Ureter (tissue), 1 donor: ENCODE results near the gene CTNNA2. TPM values are rescaled to one million over a fixed set of nuclear protein-coding genes. Genes with fewer than 3 reads are reported as not detected.

Experiments used
- DNase-seq: peaks from one replicate; pipeline ENCODE4 v3.0.0-alpha.2; 2020; ENCODE audit warnings: low spot score
- total RNA-seq: library from RNA; stranded (reverse); gene quantifications from one replicate; pipeline ENCODE4 v1.2.4, GENCODE V29; 2023
- donor health status: DM: yes; HTN: yes; CAD: no.

CTNNA2 gene
- total RNA-seq, 1 donor from 2014 or later = not detected

DNA sequence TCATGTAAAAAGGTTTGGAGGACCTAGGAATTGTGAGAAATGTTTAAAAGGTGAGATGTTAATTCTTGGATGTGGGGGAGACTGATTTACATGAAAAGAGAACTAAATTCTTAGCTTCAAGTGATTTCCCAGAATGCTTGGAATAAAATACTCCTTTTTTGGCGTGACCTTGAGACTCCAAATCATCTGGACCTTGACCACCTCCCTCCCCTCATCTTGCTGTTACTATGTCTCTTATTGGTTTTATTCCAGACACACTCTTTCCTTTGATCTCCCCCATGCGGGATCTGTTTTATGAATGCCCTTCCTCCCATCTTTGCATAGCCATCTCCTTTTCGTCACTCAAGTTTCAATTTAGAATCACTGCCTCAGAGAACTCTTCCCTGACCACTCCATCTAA, 811.7 kb downstream of the CTNNA2 start:
- DNase-seq = no peak

DNA sequence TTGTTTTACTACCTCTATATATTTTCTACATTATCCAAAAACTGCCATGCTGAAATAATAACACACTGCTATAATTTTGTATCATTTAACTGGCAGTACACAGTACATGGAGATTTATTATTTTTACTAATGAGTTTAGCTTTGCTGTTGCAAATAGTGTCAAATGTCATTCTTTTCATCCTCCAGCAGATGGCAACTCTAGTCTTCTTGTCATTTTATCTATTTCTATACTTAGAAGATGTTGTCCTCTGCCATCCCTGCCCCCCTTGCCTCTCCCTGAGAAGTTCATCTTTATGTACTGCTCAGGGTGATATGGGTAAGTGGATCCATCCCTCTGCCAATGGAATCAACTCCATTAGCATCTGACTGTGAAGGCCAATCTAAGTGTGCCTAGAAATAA, 813.4 kb downstream of the CTNNA2 start:
- DNase-seq = no peak

DNA sequence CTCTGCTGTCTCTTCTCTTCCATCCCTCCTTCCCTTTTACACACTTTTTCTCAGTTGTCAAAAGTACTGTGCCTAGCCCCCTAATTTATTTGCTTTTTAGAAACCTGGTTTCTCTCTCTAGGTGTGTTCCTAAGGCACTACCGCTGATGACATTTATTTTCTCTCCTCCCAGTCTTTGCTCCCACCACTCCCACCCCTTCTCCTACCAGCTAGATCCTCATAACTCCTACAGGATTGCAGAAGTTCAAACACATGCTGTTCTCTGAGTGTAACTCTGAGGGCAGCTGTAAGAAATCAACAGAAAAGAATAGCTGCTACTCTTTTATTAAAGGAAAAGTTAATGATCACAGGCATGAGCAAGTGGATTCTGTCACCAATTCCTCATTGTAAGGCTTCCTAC, 814.0 kb downstream of the CTNNA2 start:
- no peak for DNase-seq

DNA sequence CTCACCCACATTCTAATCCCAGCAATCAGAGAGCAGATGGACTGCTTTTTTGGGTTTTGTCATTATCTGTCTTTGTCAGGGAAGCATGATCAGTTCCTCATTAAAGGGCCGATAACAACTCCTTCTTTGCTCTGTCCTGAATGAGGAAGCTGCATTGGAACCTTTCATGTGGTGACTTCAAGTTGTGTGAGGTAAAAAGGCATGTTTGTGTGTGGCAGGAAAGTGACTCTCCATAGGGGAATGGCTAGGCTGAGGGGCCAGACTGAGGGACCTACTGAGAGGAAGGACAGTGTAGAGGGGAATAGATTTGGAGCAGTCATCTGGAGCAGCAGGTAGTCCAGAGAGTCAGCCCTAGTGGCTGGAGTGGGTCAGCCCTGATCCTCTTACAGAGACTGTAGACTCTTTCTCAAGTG, 815.3 kb downstream of the CTNNA2 start:
- no peak for DNase-seq

DNA sequence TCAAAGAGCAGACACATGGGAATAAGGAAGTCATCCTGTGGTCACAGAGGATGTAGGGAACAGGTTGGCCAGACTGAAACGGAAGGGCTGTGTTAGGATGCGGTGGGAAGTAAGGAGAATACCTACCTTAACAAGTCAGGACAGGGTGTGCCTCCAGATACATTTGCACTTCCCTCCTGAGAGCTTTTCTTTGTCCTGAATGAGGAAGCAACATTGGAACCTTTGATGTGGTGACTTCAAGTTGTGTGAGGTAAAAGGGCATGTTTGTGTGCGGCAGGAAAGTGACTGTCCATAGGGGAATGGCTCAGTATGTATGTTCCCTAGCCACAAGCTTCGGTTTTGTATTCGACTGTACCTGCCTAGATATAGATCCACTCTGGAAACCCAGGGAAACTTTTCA, 816.6 kb downstream of the CTNNA2 start:
- no peak for DNase-seq

DNA sequence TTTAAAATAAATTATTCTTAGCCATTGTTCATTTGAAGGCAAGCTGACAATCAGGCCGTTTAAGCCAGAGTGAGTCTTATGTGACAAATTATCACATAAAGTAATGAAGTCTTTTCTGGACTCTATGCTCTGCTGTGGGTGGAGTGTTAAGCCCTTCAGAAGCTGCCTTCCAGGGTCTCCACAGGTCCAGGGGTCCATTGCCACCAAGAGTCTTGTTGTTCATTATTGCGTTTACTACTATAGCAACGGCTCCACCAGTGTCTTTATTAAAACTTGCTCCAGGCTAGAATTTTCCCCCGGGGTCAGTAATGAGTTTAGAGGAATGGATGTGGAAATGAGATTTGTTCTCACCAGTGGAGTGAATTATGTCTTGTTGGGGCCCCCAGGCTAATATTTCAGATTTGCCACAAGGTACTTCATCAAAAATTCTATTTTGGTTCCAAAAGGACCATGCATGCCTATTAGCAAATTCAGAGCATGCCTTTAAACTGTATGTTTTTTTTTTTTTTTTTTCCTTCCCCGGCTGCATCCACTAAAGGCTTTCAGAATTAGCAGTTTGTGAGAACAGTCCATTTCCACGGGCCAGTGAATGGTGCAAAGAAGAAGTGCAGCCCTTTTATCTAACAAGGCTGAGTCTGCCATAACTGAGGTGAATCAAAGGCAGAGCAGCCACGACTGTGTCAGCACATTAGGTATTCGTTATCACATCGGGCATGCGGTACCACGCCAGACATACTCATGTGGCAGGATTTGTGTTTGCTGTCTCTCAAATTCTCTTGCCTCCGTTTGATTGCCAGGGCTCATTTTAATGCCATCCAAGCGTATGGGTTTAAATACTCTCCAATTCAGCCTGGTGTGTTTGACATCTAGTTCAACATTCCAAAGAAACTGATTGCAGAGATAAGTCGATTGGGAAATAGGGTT, 817.9 kb downstream of the CTNNA2 start:
- no peak for DNase-seq

DNA sequence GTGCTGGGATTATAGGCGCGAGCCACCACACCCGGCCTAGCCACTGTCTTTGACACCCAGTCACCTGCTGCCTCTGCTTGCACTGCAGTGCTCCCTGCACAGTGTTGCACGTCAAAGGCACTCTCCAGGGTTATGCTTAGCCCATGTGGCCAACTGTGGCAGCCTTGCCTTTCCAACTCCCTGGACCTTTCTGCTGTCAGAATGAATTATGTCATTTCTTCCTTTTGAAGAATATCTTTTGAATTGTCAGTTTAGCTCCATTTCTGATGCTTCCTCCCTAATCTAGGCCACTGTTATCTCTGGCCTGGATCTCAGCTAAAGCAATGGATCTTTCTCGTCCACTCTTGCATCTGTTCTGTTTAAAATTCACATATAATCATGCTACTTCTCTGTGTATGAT, 821.0 kb downstream of the CTNNA2 start:
- DNase-seq = no peak

DNA sequence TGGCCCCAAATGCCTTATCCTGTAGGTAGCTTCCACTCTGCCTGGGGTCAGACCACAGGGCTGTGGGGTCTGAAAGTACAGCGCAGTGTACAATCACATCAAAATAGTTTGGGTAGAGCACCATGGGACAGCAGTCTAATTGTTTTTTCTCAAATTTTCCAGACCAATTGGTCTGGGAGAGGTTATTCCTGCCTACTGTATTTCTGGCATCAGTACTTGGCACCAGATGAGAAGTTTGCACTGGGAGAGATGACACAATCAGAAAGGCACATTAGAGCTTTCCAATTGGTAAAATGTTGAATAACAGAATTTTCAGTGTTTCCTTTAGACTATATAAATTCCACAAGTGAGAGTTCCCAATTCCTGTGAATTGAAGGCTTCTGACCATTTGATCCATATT, 822.6 kb downstream of the CTNNA2 start:
- DNase-seq = no peak

DNA sequence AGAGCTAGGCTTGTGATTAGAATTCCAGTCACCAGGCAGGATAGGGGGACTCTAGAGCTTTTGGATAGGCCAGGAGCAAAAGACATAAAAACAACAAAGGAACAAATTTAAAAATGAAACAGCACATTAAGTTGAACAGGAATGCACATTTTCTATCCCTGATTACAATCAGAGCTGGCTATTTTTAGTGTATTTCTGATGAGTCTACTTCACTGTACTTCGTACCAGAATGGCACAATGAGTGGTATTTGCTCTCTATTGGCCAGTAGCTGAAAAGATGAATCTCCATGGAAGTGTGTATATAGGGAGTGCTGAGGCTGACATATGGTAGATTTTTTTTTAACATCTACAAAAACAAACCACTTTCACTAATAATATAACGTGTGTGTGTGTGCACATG, 825.9 kb downstream of the CTNNA2 start:
- no peak for DNase-seq

DNA sequence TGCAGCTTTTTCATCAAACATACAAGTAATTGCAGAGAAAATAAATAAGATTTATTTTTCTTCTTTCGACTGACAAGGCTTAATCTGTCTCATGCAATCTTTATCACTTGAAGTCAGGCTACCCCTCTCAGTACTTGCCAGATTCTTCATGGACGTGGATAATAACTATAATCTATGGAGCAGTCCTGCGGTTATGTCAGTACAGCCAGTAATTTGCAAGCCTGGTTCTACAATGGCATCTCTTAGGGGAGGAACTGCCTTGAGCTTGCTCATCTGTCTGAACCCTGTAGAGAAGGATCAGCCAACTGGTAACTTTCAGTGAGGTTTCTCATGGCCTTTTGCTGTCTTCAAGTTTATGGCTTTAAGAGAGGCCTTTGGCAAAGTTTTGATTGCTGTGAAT, 827.2 kb downstream of the CTNNA2 start:
- no peak for DNase-seq

DNA sequence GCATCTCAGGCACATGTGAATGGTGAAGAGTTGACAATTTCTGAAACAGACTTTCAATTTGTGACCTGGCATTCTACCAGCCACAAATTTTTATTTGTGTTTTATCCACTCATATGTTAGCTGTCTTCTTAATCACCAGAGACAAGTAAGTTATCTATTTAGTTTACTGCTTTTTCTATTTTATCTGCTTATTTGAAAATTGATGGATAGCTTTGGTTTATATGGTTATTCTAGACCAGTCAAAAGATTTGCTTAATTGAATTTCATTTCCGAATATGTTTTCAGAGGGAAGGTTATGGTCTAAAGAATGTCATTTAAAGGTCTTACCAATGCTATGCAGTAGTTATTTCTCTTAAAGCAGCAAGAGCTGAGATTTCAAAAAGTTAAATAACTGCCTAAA, 835.2 kb downstream of the CTNNA2 start:
- no peak for DNase-seq

DNA sequence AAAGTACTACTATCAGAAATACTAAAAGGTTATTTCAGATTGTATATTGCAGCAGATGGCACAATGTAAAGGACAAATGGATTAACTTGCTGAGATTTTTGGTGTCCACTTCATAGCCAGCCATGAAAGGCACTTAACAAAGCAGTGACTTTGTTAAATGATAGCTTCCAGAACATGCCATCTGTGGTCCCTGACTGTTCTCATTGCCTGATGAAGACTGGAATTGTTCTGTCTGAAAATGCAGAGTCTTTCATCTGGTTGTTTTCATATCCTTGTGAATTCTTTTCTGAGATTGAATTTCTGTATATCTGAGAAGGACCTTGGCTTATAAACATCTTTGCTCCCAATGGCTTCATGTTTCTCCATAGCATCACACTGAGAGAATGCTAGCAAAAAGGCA, 836.1 kb downstream of the CTNNA2 start:
- DNase-seq = no peak

DNA sequence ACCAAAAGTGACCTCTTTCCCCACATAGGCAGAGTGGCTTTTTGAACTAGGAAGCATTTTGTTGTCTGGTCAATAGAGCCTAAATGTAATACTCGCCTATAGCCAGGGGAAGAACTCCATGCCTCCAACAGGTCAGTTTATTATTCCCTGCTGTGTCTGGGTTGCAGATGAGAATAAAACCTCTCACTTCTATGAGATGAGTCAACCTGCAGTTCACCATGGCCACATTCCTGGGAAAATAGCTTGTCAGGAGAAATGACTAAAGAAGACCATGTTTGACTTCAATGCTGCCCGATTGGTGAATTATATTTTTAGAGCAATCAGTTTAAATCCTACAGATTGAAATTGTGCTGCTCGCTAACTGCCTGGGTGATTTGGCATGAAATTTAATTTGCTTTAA, 838.4 kb downstream of the CTNNA2 start:
- no peak for DNase-seq

DNA sequence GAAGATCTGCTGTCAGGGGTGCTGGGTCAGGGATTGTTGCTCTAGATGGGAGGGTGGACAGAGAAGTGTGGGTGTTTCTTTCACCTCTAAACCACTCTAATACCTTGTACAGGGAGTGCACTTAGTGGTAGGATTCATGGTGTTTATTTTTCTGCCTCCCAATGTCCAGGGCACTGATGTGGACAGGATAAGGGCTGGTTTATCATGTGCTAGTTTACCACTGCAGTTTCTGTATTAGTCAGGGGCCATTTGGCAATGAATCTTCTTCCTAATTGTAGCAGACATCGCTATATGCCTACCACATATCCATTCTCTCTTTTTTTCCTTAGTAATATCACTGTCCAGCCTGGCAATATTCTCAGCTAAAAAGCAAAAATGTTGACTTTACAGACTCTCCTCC, 842.0 kb downstream of the CTNNA2 start:
- DNase-seq = no peak

DNA sequence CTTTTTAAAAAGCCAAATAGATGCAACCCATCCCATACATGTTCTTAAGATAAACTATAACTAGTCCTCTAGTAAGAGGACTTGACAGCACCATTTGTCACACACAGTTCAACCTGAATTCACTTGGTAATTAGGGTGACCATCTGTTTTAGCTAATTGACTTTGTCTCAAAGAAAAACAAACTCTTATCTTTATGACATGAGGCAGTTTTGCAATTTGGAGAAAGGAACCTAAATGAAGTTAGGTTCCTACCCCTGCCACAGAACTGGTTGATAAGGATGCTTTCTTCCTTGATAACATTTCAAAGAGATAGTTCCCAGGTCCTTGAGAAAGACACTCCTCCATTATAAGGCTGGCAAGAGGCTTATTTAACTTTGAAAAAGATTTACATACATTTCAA, 849.1 kb downstream of the CTNNA2 start:
- no peak for DNase-seq

DNA sequence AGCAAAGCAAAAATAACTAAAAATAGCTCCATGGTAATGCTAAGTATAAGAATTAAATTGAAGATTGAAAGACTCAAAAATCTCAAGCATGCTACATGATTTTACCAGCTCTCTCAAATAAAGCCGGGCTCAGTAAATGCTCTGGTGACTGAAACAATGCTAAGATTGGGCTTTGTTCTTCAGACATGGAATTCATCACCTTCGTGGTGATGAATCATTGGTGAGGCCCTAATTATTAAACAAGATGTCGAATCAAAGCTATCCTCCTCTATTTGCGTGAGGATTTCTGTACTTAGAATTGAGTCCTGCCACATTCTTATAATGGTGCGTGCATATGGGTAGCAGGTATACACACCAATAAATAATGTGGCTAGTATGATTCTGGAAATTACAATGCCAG, 850.5 kb downstream of the CTNNA2 start:
- no peak for DNase-seq

DNA sequence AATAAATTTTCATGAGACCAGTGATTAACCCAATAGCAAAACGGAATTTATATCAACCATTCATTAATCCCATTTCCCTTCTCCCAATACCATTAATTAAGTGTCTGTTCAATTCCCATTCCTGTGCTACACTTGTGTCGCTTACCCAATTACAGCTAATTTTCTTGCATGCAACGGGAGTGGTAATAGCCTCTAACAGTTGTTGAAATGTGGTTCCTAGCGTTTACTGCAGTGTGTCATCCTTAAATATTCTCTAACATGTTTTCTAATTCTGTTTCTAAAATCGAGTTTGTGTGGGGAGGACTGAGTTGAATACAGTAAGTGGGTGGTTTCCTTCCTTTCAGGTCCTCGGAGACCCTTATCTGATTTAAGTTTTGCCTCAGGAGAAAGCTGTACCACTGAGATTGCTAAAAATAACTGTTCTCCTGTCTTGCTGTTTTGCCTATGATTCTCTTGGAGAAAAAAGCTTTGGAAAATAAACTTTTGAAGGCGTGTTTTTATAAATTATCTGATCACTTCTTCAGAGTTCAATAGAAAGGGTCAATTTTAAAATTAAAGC, 851.0 kb downstream of the CTNNA2 start:
- DNase-seq = no peak

DNA sequence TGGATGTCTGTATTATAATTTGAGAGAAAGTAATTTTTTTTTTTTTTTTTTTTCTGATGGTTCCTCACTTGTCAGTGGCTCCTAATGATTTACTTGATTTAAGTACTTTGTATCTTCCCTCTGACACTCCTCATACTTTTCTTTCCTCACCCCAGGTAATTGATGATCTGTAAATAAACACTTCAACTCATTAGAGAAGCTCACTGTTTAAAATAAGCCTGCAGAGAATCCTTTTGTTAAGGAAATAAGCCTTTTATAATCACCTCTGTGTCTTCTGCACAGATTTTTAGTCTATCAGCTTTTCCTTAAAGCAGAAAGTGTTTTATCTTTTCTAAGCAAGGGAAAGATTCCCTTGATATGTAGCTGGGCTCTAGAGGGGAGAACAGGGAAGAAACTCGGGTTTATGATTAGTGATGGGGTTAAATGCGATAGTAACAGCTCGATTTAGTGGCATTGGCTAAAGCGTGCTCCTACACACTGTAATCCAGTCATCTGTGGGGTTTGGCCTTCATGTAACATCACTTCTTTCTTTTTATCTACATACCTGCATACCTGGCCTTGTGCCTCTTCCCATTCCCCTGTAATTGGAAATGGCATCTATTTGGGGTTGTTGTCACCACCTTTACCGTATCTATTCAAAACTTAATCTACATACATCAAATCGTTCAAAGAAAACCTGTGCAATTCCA, 851.8 kb downstream of the CTNNA2 start:
- no peak for DNase-seq

DNA sequence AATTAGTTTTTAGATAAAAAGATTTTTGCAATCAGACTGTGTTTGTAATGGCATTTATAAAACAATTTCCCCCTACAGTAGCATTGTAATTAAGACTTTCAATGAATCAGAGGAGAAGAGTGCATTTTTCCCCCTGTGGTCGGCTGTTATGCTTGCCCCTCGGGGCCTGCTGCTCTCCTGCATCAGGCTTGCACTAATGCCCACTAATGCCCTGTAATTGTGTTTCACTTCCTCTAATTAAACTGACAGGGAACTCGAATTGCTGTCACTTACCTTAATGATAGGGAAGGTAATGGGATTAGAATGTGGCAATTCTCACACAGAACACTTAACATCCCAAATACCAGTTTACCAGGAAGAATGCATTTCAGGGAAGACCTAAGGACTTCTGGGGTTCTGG, 852.9 kb downstream of the CTNNA2 start:
- no peak for DNase-seq

DNA sequence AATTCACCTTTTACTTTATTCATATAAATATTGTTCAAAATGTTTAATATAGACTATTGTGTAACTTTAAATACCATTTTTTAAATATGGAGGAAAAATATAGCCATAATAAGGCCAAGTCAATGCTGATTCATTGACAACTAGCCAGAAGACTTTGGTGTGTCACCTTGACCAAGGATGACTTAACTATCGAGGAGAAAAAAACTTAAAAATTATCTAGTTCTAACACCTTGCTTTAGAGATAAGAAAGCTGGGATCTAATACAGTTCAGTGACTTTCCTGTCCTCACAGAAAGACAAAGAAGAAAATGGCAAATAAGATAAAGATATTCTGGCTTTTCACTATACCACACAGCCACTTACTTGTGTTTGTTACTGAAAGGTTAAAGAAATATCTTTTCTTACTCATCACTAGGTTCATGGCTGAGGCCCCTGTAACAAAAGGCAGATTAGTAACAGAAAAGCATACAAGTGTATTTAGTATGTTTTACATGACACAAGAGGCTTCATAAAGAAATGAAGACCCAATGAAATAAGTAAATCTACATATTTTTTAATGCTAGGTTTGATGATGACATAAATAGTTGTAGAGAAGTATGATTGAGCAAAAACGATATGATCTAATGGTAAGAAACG, 857.6 kb downstream of the CTNNA2 start:
- DNase-seq = no peak

DNA sequence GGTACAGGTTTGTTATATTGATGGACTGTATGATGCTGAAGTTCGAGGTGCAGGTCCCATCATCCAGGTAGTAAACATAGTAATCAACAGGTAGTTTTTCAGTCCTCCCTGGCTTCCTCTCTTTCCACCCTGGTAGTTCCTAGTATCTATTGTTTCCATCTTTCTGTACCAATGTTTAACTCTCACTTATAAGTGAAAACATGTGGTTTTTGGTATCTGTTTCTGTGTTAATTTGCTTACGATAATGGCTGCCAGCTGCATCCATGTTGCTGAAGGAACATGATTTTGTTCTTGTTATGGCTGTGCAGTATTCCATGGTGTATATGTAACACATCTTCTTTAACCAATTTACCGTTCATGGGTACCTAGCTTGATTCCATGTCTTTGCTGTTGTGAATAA, 861.3 kb downstream of the CTNNA2 start:
- DNase-seq = no peak

DNA sequence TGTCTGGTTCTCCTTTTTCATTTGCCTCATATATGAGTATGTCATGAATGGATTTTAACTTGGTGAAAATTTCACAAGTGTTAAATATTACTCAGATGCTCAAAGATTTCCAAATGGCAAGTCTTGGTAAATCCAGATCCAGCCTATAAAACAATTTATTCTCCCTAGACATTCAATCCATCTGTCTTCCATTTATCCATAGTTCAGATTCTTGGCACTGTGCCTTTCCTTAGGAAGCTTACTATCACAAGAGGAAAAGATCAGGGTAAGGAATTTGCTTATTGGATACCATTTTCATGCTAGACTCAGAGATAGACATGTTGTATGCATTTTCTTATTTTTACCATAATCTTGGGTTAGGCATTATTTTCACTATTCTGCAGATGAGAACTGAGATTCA, 864.2 kb downstream of the CTNNA2 start:
- no peak for DNase-seq

DNA sequence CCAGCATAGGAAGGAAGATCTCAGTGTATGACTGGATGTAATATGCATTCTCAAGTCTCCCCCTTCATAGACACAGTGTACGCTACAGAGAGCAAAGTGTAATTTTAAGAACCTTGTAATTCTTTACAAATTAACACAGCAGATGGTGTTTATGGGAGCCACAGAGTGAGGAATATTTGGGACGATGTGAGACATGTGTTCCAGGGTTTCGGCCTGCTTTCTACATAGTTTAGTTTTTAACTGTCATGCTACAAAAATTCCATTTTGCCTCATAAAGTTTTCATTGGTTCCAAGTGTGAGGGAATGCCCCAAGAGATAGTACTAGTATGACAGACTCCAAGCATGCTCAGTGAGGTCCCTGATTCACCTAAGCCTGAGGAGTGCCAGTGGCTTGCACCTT, 867.9 kb downstream of the CTNNA2 start:
- DNase-seq = no peak
